WTC11 (cell line): ENCODE results near the gene CHRM1. TPM values are rescaled to one million over a fixed set of nuclear protein-coding genes. Genes with fewer than 3 reads are reported as not detected.

ENCODE experiments used
- ATAC-seq: fragments of 200-7000 bp; cut with Tn5 transposase; 2 replicates; pipeline ENCODE4 v1.10.0; 2021; ENCODE audit warnings: mild to moderate bottlenecking, moderate library complexity
- CTCF ChIA-PET: fragments of 300-600 bp; sonication (Branson Sonifier 250); formaldehyde crosslinking; loops from one replicate; lab custom pipeline; 2021; ENCODE audit warnings: antibody characterized with exemption; lab: Charles Lee
- POLR2A ChIA-PET: fragments of 350-600 bp; sonication (Branson Sonifier 250); formaldehyde crosslinking; loops from one replicate; lab custom pipeline; 2021; ENCODE audit warnings: antibody characterized with exemption; lab: Charles Lee
- DNase-seq: peaks from one replicate; pipeline ENCODE4 v3.0.0; 2021; ENCODE audit warnings: low spot score
- H3K27ac Mint-ChIP-seq: 2 replicates; pipeline ENCODE4 v1.8.0; 2021; ENCODE audit warnings: mixed read lengths
- H3K27me3 Mint-ChIP-seq: 2 replicates; pipeline ENCODE4 v1.8.0; 2021; ENCODE audit warnings: low read depth, mild to moderate bottlenecking, moderate library complexity, mixed read lengths
- H3K36me3 Mint-ChIP-seq: 2 replicates; pipeline ENCODE4 v1.8.0; 2021; ENCODE audit warnings: mixed read lengths
- H3K4me1 Mint-ChIP-seq: 2 replicates; pipeline ENCODE4 v1.8.0; 2022; ENCODE audit warnings: mixed read lengths
- H3K4me3 Mint-ChIP-seq: 2 replicates; pipeline ENCODE4 v1.8.0; 2021; ENCODE audit warnings: mild to moderate bottlenecking, moderate library complexity, mixed read lengths
- H3K9me3 Mint-ChIP-seq: 2 replicates; pipeline ENCODE4 v1.8.0; 2021; ENCODE audit warnings: mixed read lengths
- AR ChIP-seq: fragments of 250-450 bp; sonication (Bioruptor Pico); IDR thresholded peaks from 2 replicates; pipeline ENCODE4 v1.9.0; 2021; ENCODE audit warnings: mild to moderate bottlenecking
- ATF2 ChIP-seq: sonication (generic); formaldehyde crosslinking; IDR thresholded peaks from 2 replicates; pipeline ENCODE4 v1.8.1; 2022; ENCODE audit warnings: low read depth, missing genetic modification reagents, borderline replicate concordance
- CDX4 ChIP-seq: fragments of 250-450 bp; sonication (Bioruptor Pico); IDR thresholded peaks from 2 replicates; pipeline ENCODE4 v1.9.0; 2021; ENCODE audit warnings: moderate library complexity, mild to moderate bottlenecking, inconsistent platforms, borderline replicate concordance
- CREB1 ChIP-seq: sonication (generic); formaldehyde crosslinking; IDR thresholded peaks from 2 replicates; pipeline ENCODE4 v1.8.0; 2023; ENCODE audit warnings: mild to moderate bottlenecking, missing genetic modification reagents
- E2F1 ChIP-seq: sonication (generic); formaldehyde crosslinking; IDR thresholded peaks from 2 replicates; pipeline ENCODE4 v1.8.0; 2022; ENCODE audit warnings: mild to moderate bottlenecking, missing genetic modification reagents
- GABPB1 ChIP-seq: sonication (generic); formaldehyde crosslinking; IDR thresholded peaks from 2 replicates; pipeline ENCODE4 v1.8.1; 2023; ENCODE audit warnings: mild to moderate bottlenecking, missing genetic modification reagents
- JAZF1 ChIP-seq: fragments of 250-450 bp; sonication (Bioruptor Pico); IDR thresholded peaks from 2 replicates; pipeline ENCODE4 v1.9.0; 2021; ENCODE audit warnings: moderate library complexity, mild to moderate bottlenecking, inconsistent platforms
- KAT7 ChIP-seq: sonication (generic); formaldehyde crosslinking; IDR thresholded peaks from 2 replicates; pipeline ENCODE4 v1.8.1; 2023; ENCODE audit warnings: missing genetic modification reagents, mild to moderate bottlenecking, borderline replicate concordance
- MYBL2 ChIP-seq: sonication (generic); formaldehyde crosslinking; IDR thresholded peaks from 2 replicates; pipeline ENCODE4 v1.8.1; 2023; ENCODE audit warnings: mild to moderate bottlenecking, moderate library complexity, missing genetic modification reagents
- NFE2L1 ChIP-seq: sonication (generic); formaldehyde crosslinking; IDR thresholded peaks from 2 replicates; pipeline ENCODE4 v1.8.1; 2023; ENCODE audit warnings: missing genetic modification reagents
- NR2C2 ChIP-seq: sonication (generic); formaldehyde crosslinking; IDR thresholded peaks from 2 replicates; pipeline ENCODE4 v1.8.0; 2022; ENCODE audit warnings: mild to moderate bottlenecking, missing genetic modification reagents
- OVOL2 ChIP-seq: fragments of 250-450 bp; sonication (Bioruptor Pico); IDR thresholded peaks from 2 replicates; pipeline ENCODE4 v1.9.0; 2021; ENCODE audit warnings: mild to moderate bottlenecking, borderline replicate concordance
- PRDM15 ChIP-seq: sonication (generic); formaldehyde crosslinking; IDR thresholded peaks from 2 replicates; pipeline ENCODE4 v1.8.0; 2022; ENCODE audit warnings: missing genetic modification reagents
- PREB ChIP-seq: sonication (generic); formaldehyde crosslinking; IDR thresholded peaks from 2 replicates; pipeline ENCODE4 v1.8.1; 2022; ENCODE audit warnings: mild to moderate bottlenecking, missing genetic modification reagents, moderate library complexity, borderline replicate concordance
- SMAD4 ChIP-seq: sonication (generic); formaldehyde crosslinking; IDR thresholded peaks from 2 replicates; pipeline ENCODE4 v1.8.0; 2022; ENCODE audit warnings: mild to moderate bottlenecking, missing genetic modification reagents
- SOX15 ChIP-seq: fragments of 250-450 bp; sonication (Bioruptor Pico); IDR thresholded peaks from 2 replicates; pipeline ENCODE4 v1.9.0; 2021; ENCODE audit warnings: mild to moderate bottlenecking
- ZBTB21 ChIP-seq: sonication (generic); formaldehyde crosslinking; IDR thresholded peaks from 2 replicates; pipeline ENCODE4 v1.8.1; 2023; ENCODE audit warnings: mild to moderate bottlenecking, missing genetic modification reagents, borderline replicate concordance
- ZNF263 ChIP-seq: sonication (generic); formaldehyde crosslinking; IDR thresholded peaks from 2 replicates; pipeline ENCODE4 v1.8.1; 2022; ENCODE audit warnings: low read depth, mild to moderate bottlenecking, moderate library complexity, missing genetic modification reagents
- ZNF317 ChIP-seq: sonication (generic); formaldehyde crosslinking; IDR thresholded peaks from 2 replicates; pipeline ENCODE4 v1.8.1; 2023; ENCODE audit warnings: low read depth, mild to moderate bottlenecking, moderate library complexity, missing genetic modification reagents, borderline replicate concordance
- ZNF425 ChIP-seq: fragments of 250-450 bp; sonication (Bioruptor Pico); conservative IDR thresholded peaks from 2 replicates; pipeline ENCODE4 v1.9.0; 2021; ENCODE audit warnings: mild to moderate bottlenecking
- total RNA-seq: library from RNA; stranded (reverse); gene quantifications from 3 replicates; pipeline ENCODE4 v1.2.3, GENCODE V29; 2021

Gene CHRM1
- total RNA-seq, 1 experiment from 2014 or later = not detected

GRCh38 chr11:62880803-62881578, 40.2 kb downstream of the CHRM1 start, which contains the start of gene SLC3A2 (continued):
- TF ChIP-seq KAT7 (CRISPR knock-in tag) (peak; percentile 72; the same call in 1 of the 2 replicates), CDX4 (CRISPR knock-in tag) (no peak), ATF2 (CRISPR knock-in tag) (no peak), MYBL2 (CRISPR knock-in tag) (no peak), OVOL2 (CRISPR knock-in tag) (no peak), NFE2L1 (CRISPR knock-in tag) (peak; percentile 66; the same call in 1 of the 2 replicates), GABPB1 (CRISPR knock-in tag) (peak; percentile 45; the same call in 1 of the 2 replicates), SMAD4 (CRISPR knock-in tag) (0 out of 2 replicates have a peak, but pooled peaks have one; percentile 70), E2F1 (CRISPR knock-in tag) (no peak), ZNF263 (no peak), AR (CRISPR knock-in tag) (0 out of 2 replicates have a peak, but pooled peaks have one; percentile 23), ZNF317 (no peak), JAZF1 (CRISPR knock-in tag) (no peak), SOX15 (CRISPR knock-in tag) (no peak), NR2C2 (CRISPR knock-in tag) (no peak)

- H3K4me3 Mint-ChIP-seq = peak overlapping the region; percentile 99
- peaks cover 49% of the 10 kb centered on the region for H3K4me1 Mint-ChIP-seq
- ChIA-PET CTCF (interaction anchor here (1.0 to 1.7 kb wide), 4 partner anchors 18 to 153 kb away, joined by 4 to 14 read pairs (median 6); partner anchors contain the start of genes HNRNPUL2 and TMEM179B), POLR2A (interaction anchor here (1.2 to 3.8 kb wide), 9 partner anchors 9 to 153 kb away, joined by 3 to 44 read pairs (median 7); partner anchors contain the start of genes HNRNPUL2, STX5, TMEM179B and TTC9C)
- H3K9me3 Mint-ChIP-seq = no peaks in the 10 kb centered on the region
- ATAC-seq (peak; percentile 9), DNase-seq (no peak)
- peaks cover 62% of the 10 kb centered on the region for H3K36me3 Mint-ChIP-seq
- peak overlapping the region; percentile 100 for H3K27ac Mint-ChIP-seq
- peaks cover 3% of the 10 kb centered on the region; the same call in 1 of the 2 replicates for H3K27me3 Mint-ChIP-seq
- TF ChIP-seq CREB1 (CRISPR knock-in tag) = no peak
- TF ChIP-seq ZBTB21 (CRISPR knock-in tag) = no peak
- TF ChIP-seq ZNF425 (CRISPR knock-in tag) = no peak
- TF ChIP-seq PREB (CRISPR knock-in tag) = no peak
- TF ChIP-seq CDX4 (CRISPR knock-in tag) = no peak
- TF ChIP-seq PRDM15 (CRISPR knock-in tag) = no peak
Measured at GRCh38 chr11:62880231-62880802, 40.8 kb downstream of the CHRM1 start.
